A549 (cell line): ENCODE measurements around the gene UNC13C.

ENCODE experiments used
- CEBPB ChIP-seq, 2 experiments: fragments of >200 bp in 1 of 2; sonication (Bioruptor Twin) in 1 of 2; formaldehyde crosslinking in 1 of 2; IDR thresholded peaks; 2 replicates each; pipeline ENCODE4 v1.6.1; 2012 to 2016
- CHD2 ChIP-seq: fragments of 150-350 bp; IDR thresholded peaks from 2 replicates; pipeline ENCODE4 v1.6.1; 2014; ENCODE audit warnings: low read length; ENCODE audit not compliant: partially characterized antibody
- EP300 ChIP-seq, 2 experiments: fragments of >200 bp; sonication (Bioruptor Twin); formaldehyde crosslinking; IDR thresholded peaks; 2 replicates in 1 of 2; 3 replicates in 1 of 2; pipeline ENCODE4 v1.6.1; 2016 to 2017
- MAFK ChIP-seq: fragments of 450-650 bp; IDR thresholded peaks from 2 replicates; pipeline ENCODE4 v1.6.1; 2014; ENCODE audit not compliant: partially characterized antibody
- MAZ ChIP-seq: fragments of 150-350 bp; IDR thresholded peaks from 2 replicates; pipeline ENCODE4 v1.6.1; 2014; ENCODE audit warnings: antibody characterized with exemption, low read depth, low read length, borderline replicate concordance
- RCOR1 ChIP-seq: fragments of 150-350 bp; IDR thresholded peaks from 2 replicates; pipeline ENCODE4 v1.6.1; 2014; ENCODE audit warnings: antibody characterized with exemption, low read length, low read depth
- ZFP36 ChIP-seq: fragments of 450-650 bp; IDR thresholded peaks from 2 replicates; pipeline ENCODE4 v1.6.1; 2014; ENCODE audit warnings: borderline replicate concordance; ENCODE audit not compliant: partially characterized antibody
- TF ChIP-seq, protein P1 (sequence below): fragments of >200 bp; sonication (Bioruptor Twin); formaldehyde crosslinking; IDR thresholded peaks from 3 replicates; pipeline ENCODE4 v1.5.1; 2016
- TF ChIP-seq, protein P2 (sequence below): fragments of 200-600 bp; sonication (generic); IDR thresholded peaks from 2 replicates; pipeline ENCODE4 v1.6.1; 2016; ENCODE audit warnings: antibody characterized with exemption, mild to moderate bottlenecking, moderate library complexity

DNA sequence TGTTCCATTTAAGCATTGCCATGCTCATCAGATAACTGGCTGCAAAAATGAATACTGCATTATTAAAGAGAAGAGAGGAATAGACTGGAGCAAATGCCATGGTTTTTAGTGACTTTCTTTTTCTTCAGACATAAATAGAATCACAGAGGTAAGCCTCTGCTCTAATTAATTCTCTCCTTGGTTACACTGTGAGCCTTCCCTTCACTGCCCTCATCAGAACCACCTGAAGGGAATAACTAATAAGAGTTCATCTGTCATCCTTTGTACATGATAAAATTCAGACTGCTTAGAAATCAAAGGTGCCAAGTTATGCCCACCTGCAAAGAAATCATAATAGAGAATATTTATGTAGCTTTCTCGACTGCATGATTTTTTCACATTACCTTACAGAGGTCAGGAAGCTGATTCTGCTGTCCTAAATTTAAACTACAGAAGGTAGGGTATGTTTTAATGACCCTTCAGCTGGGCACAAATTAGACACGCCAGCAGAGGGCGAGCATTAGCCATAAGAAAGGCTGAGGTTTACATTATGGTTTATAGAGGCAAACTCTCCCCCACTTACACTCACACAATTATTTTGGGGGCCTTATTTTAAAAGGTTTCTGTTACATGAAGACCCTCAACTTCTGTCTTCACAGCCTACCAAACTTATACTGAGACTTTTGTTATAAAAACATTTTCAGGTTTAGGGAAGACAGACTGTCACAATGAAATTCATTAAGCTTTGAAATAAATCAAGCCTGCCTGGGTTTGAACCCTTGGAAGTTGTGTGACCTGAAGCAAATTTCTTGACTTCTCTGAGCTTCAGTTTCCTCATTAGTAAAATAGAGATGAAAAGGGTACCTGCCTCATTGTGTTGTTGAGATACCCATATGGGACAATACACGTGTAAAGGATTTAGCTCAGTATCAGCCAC lies 15.3 kb upstream of the UNC13C start:
- TF ChIP-seq, protein P1, sequence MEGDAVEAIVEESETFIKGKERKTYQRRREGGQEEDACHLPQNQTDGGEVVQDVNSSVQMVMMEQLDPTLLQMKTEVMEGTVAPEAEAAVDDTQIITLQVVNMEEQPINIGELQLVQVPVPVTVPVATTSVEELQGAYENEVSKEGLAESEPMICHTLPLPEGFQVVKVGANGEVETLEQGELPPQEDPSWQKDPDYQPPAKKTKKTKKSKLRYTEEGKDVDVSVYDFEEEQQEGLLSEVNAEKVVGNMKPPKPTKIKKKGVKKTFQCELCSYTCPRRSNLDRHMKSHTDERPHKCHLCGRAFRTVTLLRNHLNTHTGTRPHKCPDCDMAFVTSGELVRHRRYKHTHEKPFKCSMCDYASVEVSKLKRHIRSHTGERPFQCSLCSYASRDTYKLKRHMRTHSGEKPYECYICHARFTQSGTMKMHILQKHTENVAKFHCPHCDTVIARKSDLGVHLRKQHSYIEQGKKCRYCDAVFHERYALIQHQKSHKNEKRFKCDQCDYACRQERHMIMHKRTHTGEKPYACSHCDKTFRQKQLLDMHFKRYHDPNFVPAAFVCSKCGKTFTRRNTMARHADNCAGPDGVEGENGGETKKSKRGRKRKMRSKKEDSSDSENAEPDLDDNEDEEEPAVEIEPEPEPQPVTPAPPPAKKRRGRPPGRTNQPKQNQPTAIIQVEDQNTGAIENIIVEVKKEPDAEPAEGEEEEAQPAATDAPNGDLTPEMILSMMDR: peak; percentile 60
- TF ChIP-seq, protein P2, sequence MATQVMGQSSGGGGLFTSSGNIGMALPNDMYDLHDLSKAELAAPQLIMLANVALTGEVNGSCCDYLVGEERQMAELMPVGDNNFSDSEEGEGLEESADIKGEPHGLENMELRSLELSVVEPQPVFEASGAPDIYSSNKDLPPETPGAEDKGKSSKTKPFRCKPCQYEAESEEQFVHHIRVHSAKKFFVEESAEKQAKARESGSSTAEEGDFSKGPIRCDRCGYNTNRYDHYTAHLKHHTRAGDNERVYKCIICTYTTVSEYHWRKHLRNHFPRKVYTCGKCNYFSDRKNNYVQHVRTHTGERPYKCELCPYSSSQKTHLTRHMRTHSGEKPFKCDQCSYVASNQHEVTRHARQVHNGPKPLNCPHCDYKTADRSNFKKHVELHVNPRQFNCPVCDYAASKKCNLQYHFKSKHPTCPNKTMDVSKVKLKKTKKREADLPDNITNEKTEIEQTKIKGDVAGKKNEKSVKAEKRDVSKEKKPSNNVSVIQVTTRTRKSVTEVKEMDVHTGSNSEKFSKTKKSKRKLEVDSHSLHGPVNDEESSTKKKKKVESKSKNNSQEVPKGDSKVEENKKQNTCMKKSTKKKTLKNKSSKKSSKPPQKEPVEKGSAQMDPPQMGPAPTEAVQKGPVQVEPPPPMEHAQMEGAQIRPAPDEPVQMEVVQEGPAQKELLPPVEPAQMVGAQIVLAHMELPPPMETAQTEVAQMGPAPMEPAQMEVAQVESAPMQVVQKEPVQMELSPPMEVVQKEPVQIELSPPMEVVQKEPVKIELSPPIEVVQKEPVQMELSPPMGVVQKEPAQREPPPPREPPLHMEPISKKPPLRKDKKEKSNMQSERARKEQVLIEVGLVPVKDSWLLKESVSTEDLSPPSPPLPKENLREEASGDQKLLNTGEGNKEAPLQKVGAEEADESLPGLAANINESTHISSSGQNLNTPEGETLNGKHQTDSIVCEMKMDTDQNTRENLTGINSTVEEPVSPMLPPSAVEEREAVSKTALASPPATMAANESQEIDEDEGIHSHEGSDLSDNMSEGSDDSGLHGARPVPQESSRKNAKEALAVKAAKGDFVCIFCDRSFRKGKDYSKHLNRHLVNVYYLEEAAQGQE: no peak
- TF ChIP-seq CEBPB (IDR thresholded peaks at IDR 0.05): no peak
- no peak for TF ChIP-seq ZFP36
- TF ChIP-seq RCOR1: no peak
- TF ChIP-seq MAZ: no peak
- TF ChIP-seq MAFK: no peak
- TF ChIP-seq CHD2: no peak
- no peak for TF ChIP-seq EP300 (IDR thresholded peaks at IDR 0.05)
